Astrocyte of the spinal cord (primary cell): ENCODE results near the gene NCAM2.

Source experiments
- DNase-seq: peaks from one replicate; pipeline ENCODE4 v3.0.0; 2011; ENCODE audit warnings: low read depth, low spot score
- H3K4me3 ChIP-seq: 2 replicates; pipeline ENCODE4 v1.5.1; 2011; ENCODE audit warnings: low read depth, mild to moderate bottlenecking, low read length, moderate library complexity
- in situ Hi-C: cut with HindIII; loops from 2 replicates; pipeline ENCODE4 v1.10.0; 2017; ENCODE audit warnings: low sequenced_read_pairs
- TF ChIP-seq, protein P1 (sequence below): IDR thresholded peaks from 2 replicates; pipeline ENCODE4 v1.5.1; 2012; ENCODE audit warnings: low read depth, mild to moderate bottlenecking, low read length, inconsistent platforms

The NCAM2 gene

DNA sequence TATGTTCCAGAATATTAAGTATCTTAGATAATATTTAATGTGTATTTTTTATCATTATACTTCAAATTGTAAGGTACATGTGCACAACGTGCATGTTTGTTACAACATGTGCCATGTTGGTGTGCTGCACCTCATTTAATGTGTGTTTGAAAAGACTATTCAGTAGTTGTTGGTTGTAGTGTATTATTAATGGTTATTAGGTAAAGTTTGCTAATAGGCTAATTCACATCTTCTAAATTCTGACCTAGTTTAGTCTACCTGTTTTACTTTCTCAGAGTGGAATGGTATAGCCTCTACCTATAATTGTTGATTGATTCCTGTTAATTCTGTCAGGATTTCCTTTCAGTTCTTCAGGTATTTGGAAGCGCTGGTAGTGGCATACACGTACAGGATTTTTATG is 153.0 kb downstream of the NCAM2 start:
- TF ChIP-seq, protein P1, sequence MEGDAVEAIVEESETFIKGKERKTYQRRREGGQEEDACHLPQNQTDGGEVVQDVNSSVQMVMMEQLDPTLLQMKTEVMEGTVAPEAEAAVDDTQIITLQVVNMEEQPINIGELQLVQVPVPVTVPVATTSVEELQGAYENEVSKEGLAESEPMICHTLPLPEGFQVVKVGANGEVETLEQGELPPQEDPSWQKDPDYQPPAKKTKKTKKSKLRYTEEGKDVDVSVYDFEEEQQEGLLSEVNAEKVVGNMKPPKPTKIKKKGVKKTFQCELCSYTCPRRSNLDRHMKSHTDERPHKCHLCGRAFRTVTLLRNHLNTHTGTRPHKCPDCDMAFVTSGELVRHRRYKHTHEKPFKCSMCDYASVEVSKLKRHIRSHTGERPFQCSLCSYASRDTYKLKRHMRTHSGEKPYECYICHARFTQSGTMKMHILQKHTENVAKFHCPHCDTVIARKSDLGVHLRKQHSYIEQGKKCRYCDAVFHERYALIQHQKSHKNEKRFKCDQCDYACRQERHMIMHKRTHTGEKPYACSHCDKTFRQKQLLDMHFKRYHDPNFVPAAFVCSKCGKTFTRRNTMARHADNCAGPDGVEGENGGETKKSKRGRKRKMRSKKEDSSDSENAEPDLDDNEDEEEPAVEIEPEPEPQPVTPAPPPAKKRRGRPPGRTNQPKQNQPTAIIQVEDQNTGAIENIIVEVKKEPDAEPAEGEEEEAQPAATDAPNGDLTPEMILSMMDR = no peak
- in situ Hi-C loops = no loop called here
- DNase-seq = no peak
- H3K4me3 ChIP-seq = no peak overlapping the region

DNA sequence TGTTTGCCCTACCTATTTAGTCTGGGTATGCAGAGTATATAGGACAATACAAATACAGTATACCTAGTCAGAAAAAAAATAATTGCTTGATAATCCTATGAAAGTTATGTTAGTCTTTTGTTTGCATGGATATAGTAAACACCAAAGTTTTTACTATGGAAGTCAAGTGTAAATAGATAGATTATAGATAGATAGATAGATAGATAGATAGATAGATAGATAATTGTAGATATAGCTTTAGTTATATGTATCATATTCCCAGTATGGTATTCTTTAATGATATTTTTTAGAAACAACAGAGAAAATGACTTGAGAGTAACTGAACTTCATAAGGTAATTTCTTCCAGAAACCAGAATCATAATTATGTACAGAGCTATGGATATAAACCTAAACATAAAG is 158.2 kb downstream of the NCAM2 start:
- in situ Hi-C loops = no loop called here
- no peak overlapping the region for H3K4me3 ChIP-seq
- TF ChIP-seq, protein P1 = no peak
- no peak for DNase-seq

DNA sequence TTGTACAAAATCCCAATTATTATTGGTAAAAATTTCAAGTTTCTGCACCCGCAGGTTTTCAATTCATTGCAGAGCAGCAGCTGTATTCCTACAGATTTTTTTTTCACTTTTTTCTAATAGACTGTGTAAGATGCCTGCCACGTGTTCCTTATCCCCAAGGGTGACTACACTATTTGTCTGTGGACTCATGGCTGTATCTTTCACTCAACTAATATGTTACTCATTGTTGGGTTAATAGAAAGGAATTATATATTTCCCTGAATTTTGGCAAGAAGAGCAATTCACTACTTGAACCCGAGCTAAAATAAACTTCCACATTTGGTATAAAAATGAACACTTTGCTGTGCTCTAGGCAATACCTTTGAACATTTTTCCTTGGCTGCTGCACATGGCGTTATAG is 158.7 kb downstream of the NCAM2 start:
- DNase-seq = no peak
- TF ChIP-seq, protein P1 = no peak
- no peak overlapping the region for H3K4me3 ChIP-seq
- in situ Hi-C loops = no loop called here

DNA sequence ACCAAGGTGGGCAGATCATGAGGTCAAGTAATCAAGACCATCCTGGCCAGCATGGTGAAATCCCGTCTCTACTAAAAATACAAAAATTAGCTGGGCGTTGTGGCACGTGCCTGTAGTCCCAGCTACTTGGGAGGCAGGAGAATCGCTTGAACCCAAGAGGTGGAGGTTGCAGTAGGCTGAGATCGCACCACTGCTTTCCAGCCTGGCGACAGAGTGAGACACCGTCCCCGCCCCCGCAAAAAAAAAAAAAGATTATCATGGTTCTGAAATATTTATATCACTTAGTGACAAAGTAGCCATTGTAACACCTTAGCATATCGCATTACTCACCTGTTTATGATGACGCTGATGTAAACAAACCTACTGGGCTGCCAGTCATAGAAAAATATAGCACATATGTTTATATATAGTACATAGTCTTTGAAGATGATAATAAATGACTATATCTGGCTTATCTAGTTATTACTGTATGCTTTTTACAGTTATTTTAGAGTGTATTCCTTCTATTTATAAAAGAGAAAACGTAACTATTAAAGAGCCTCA is 160.2 kb downstream of the NCAM2 start:
- in situ Hi-C loops = no loop called here
- H3K4me3 ChIP-seq = no peak overlapping the region
- TF ChIP-seq, protein P1 = no peak
- no peak for DNase-seq

- DNase-seq = peak; percentile 15
- in situ Hi-C loops = no loop called here
- TF ChIP-seq, protein P1 = no peak
- H3K4me3 ChIP-seq = no peak overlapping the region
These were observed 161.2 kb downstream of the NCAM2 start for GRCh38 chr21:21159253-21159899.

- TF ChIP-seq, protein P1 = no peak
- DNase-seq = no peak
- in situ Hi-C loops = no loop called here
- H3K4me3 ChIP-seq = no peak overlapping the region
These were observed 164.6 kb downstream of the NCAM2 start for GRCh38 chr21:21162786-21163185.
